ENCODE results near the gene SRD5A2. TPM values are rescaled to one million over a fixed set of nuclear protein-coding genes. Genes with fewer than 3 reads are reported as not detected.

The SRD5A2 gene
- total RNA-seq, 4 donors from 2014 or later = 4.1 TPM; not detected in 3

GRCh38 chr2:31579996-31580320 lies 780 bp downstream of the SRD5A2 start:
- H3K4me3 ChIP-seq = no peak overlapping the region
- no peaks in the 10 kb centered on the region for H3K9me3 ChIP-seq
- no peaks in the 10 kb centered on the region for H3K27me3 ChIP-seq
- H3K36me3 ChIP-seq = no peaks in the 10 kb centered on the region
- TF ChIP-seq POLR2A (IDR thresholded peaks at IDR 0.05) (no peak), CTCF (IDR thresholded peaks at IDR 0.05) (no peak)
- intact Hi-C loops (cut with DNase I; ENCODE audit: low total_unique reads) = no loop called here
- no peak overlapping the region for H3K27ac ChIP-seq
- no peaks in the 10 kb centered on the region for H3K4me1 ChIP-seq
- DNase-seq = no peak

GRCh38 chr2:31578316-31578715 lies 2.4 kb downstream of the SRD5A2 start:
- H3K4me1 ChIP-seq = no peaks in the 10 kb centered on the region
- H3K27me3 ChIP-seq = no peaks in the 10 kb centered on the region
- no peak for DNase-seq
- no peaks in the 10 kb centered on the region for H3K9me3 ChIP-seq
- H3K4me3 ChIP-seq = no peak overlapping the region
- intact Hi-C loops (cut with DNase I; ENCODE audit: low total_unique reads) = no loop called here
- no peak overlapping the region for H3K27ac ChIP-seq
- TF ChIP-seq CTCF (IDR thresholded peaks at IDR 0.05) (no peak), POLR2A (IDR thresholded peaks at IDR 0.05) (no peak)
- H3K36me3 ChIP-seq = no peaks in the 10 kb centered on the region

GRCh38 chr2:31577143-31577542 lies 3.6 kb downstream of the SRD5A2 start:
- DNase-seq = no peak
- no peaks in the 10 kb centered on the region for H3K27me3 ChIP-seq
- H3K4me3 ChIP-seq = no peak overlapping the region
- H3K9me3 ChIP-seq = no peaks in the 10 kb centered on the region
- intact Hi-C loops (cut with DNase I; ENCODE audit: low total_unique reads) = no loop called here
- H3K27ac ChIP-seq = no peak overlapping the region
- no peaks in the 10 kb centered on the region for H3K36me3 ChIP-seq
- no peaks in the 10 kb centered on the region for H3K4me1 ChIP-seq
- TF ChIP-seq CTCF (IDR thresholded peaks at IDR 0.05) = no peak
- no peak for TF ChIP-seq POLR2A (IDR thresholded peaks at IDR 0.05)

- no peaks in the 10 kb centered on the region for H3K9me3 ChIP-seq
- intact Hi-C loops (cut with DNase I; ENCODE audit: low total_unique reads) = no loop called here
- TF ChIP-seq POLR2A (IDR thresholded peaks at IDR 0.05) (no peak), CTCF (IDR thresholded peaks at IDR 0.05) (no peak)
Observed at GRCh38 chr2:31568585-31569201, 12.0 kb downstream of the SRD5A2 start.

GRCh38 chr2:31567679-31568078 lies 13.1 kb downstream of the SRD5A2 start:
- no peak overlapping the region for H3K4me3 ChIP-seq
- no peaks in the 10 kb centered on the region for H3K9me3 ChIP-seq
- intact Hi-C loops (cut with DNase I; ENCODE audit: low total_unique reads) = no loop called here
- no peaks in the 10 kb centered on the region for H3K36me3 ChIP-seq
- H3K4me1 ChIP-seq = no peaks in the 10 kb centered on the region
- no peak for TF ChIP-seq CTCF (IDR thresholded peaks at IDR 0.05)
- no peak for TF ChIP-seq POLR2A (IDR thresholded peaks at IDR 0.05)
- no peaks in the 10 kb centered on the region for H3K27me3 ChIP-seq
- no peak for DNase-seq
- no peak overlapping the region for H3K27ac ChIP-seq

More at GRCh38 chr2:31568585-31569201, 12.0 kb downstream of the SRD5A2 start:
- H3K36me3 ChIP-seq = no peaks in the 10 kb centered on the region
- H3K4me1 ChIP-seq = no peaks in the 10 kb centered on the region
- no peak overlapping the region for H3K27ac ChIP-seq
- DNase-seq = no peak
- H3K4me3 ChIP-seq = no peak overlapping the region
- no peaks in the 10 kb centered on the region for H3K27me3 ChIP-seq
